OCI-LY3 (cell line): ENCODE results near the gene MPZL1.
"Not testable (repeated sequence)": the region's sequence is repeated elsewhere in the genome, so short reads cannot be mapped to it uniquely, and the experiment has no call there.

ENCODE experiments used
- H2AFZ ChIP-seq: fragments of 200-600, 300-600 bp; shearing (Covaris generic); 2 replicates; pipeline ENCODE4 v1.6.0; 2014; ENCODE audit warnings: antibody characterized with exemption, low read depth, low read length
- H3K27ac ChIP-seq: fragments of 200-600, 300-600 bp; sonication (generic); 2 replicates; pipeline ENCODE4 v1.5.1; 2014; ENCODE audit warnings: mild to moderate bottlenecking, low read length, moderate library complexity, mixed read lengths
- H3K27me3 ChIP-seq: fragments of 200-600, 300-600 bp; sonication (generic); 2 replicates; pipeline ENCODE4 v1.6.1; 2014; ENCODE audit warnings: low read depth, low read length, mixed read lengths
- H3K36me3 ChIP-seq: fragments of 200-600, 300-600 bp; sonication (generic); replicated peaks from 2 replicates; pipeline ENCODE3; 2014; ENCODE audit warnings: low read depth, low read length, mixed read lengths
- H3K4me1 ChIP-seq: fragments of 300-600, 200-600 bp; sonication (generic); 2 replicates; pipeline ENCODE4 v1.6.1; 2014; ENCODE audit warnings: low read length, mixed read lengths
- H3K4me2 ChIP-seq: fragments of 200-600, 300-600 bp; sonication (generic); 2 replicates; pipeline ENCODE4 v1.6.1; 2014; ENCODE audit warnings: low read length, mixed read lengths
- H3K4me3 ChIP-seq: fragments of 300-600, 200-600 bp; sonication (generic); 2 replicates; pipeline ENCODE4 v1.5.1; 2014; ENCODE audit warnings: antibody characterized with exemption, mild to moderate bottlenecking, low read length, moderate library complexity
- H3K79me2 ChIP-seq: fragments of 300-600, 200-600 bp; shearing (Covaris generic); 2 replicates; pipeline ENCODE4 v1.6.1; 2014; ENCODE audit warnings: mild to moderate bottlenecking, low read length, mixed read lengths
- H3K9ac ChIP-seq: fragments of 300-600, 200-600 bp; shearing (Covaris generic); 2 replicates; pipeline ENCODE4 v1.6.0; 2014; ENCODE audit warnings: mild to moderate bottlenecking, low read length, moderate library complexity
- H3K9me3 ChIP-seq: fragments of 200-600, 300-600 bp; shearing (Covaris generic); 2 replicates; pipeline ENCODE4 v1.6.1; 2014; ENCODE audit warnings: low read length, mixed read lengths; ENCODE audit not compliant: insufficient read depth
- H4K20me1 ChIP-seq: fragments of 200-600, 300-600 bp; sonication (generic); 2 replicates; pipeline ENCODE4 v1.6.1; 2016; ENCODE audit warnings: low read length, mixed read lengths; ENCODE audit not compliant: insufficient read depth
- CTCF ChIP-seq: fragments of 200-600, 300-600 bp; sonication (generic); IDR thresholded peaks from 2 replicates; pipeline ENCODE4 v1.5.1; 2014; ENCODE audit warnings: antibody characterized with exemption, low read length, low read depth
- EZH2phosphoT487 ChIP-seq: fragments of 200-600 bp; shearing (Covaris generic); IDR thresholded peaks from 2 replicates; pipeline ENCODE4 v1.6.1; 2018; ENCODE audit warnings: antibody characterized with exemption, mixed run types, low read depth

The MPZL1 gene

GRCh38 chr1:167800251-167800650 lies 78.5 kb downstream of the MPZL1 start:
- Histone ChIP-seq H3K9me3 (no peaks in the 10 kb centered on the region), H3K27me3 (no peaks in the 10 kb centered on the region), H3K9ac (no peak overlapping the region), H3K36me3 (no peaks in the 10 kb centered on the region), H2AFZ (no peak overlapping the region), H3K4me2 (no peak overlapping the region), H3K4me1 (peaks cover 21% of the 10 kb centered on the region), H3K4me3 (no peak overlapping the region), H4K20me1 (no peaks in the 10 kb centered on the region), H3K27ac (no peak overlapping the region), H3K79me2 (no peaks in the 10 kb centered on the region)
- no peak for TF ChIP-seq CTCF
- TF ChIP-seq EZH2phosphoT487, result no peak

GRCh38 chr1:167802235-167802634 lies 80.5 kb downstream of the MPZL1 start:
- Histone ChIP-seq H2AFZ (no peak overlapping the region), H3K4me1 (peaks cover 21% of the 10 kb centered on the region), H3K9me3 (no peaks in the 10 kb centered on the region), H3K27ac (no peak overlapping the region), H3K79me2 (no peaks in the 10 kb centered on the region), H3K4me3 (no peak overlapping the region), H3K36me3 (no peaks in the 10 kb centered on the region), H3K27me3 (no peaks in the 10 kb centered on the region), H3K9ac (no peak overlapping the region), H4K20me1 (no peaks in the 10 kb centered on the region), H3K4me2 (no peak overlapping the region)
- TF ChIP-seq EZH2phosphoT487 (no peak), CTCF (no peak)

DNA sequence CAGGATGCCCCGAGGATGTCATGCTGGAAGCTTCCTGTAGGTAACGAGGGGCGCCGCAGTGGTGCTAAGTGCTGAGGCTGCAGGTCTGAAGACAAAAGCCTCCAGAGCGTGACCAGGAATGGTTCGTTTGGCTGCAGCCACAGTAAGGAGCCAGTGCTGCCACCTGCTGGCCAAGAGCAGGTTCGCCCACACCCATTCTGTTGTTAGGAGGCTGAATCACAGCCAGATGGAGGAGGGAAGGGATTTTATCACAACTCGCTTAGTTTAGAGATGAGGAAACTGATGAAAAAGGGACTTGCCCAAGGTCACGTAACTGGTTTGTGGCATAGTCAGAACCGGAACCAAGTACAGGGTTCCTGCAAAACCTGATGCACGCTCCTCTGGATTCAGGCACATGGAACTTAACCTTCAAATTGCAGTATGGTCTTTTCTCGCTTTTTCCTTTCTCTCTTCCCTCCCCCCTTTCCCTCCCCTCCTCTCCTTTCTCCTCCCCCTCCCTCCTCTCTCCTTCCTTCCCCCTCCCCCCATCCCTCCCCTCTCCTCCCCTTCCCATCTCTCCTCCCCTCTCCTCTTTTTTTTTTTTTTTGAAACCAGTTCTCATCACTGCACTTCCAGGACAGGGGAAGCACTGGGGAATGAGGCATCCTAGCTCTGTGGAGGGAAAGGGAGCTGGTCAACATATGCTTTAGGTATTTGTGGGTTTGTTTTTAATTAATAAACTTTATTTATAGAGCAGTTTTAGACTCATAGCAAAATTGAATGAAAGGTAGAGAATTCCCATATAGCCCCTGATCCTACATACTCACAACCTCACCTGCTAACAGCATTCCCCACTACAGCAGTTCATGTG lies 81.8 kb downstream of the MPZL1 start:
- Histone ChIP-seq H4K20me1 (no peaks in the 10 kb centered on the region), H3K27me3 (no peaks in the 10 kb centered on the region), H3K79me2 (no peaks in the 10 kb centered on the region), H3K9ac (peak overlapping the region; percentile 36; the same call in 1 of the 2 replicates), H3K4me3 (peak overlapping the region; percentile 68), H3K9me3 (no peaks in the 10 kb centered on the region), H3K4me1 (peaks cover 21% of the 10 kb centered on the region), H3K36me3 (no peaks in the 10 kb centered on the region), H3K4me2 (peak overlapping the region; percentile 85), H2AFZ (peak overlapping the region; percentile 67; the same call in 1 of the 2 replicates), H3K27ac (no peak overlapping the region)
- TF ChIP-seq CTCF (peak; percentile 98), EZH2phosphoT487 (no peak)

DNA sequence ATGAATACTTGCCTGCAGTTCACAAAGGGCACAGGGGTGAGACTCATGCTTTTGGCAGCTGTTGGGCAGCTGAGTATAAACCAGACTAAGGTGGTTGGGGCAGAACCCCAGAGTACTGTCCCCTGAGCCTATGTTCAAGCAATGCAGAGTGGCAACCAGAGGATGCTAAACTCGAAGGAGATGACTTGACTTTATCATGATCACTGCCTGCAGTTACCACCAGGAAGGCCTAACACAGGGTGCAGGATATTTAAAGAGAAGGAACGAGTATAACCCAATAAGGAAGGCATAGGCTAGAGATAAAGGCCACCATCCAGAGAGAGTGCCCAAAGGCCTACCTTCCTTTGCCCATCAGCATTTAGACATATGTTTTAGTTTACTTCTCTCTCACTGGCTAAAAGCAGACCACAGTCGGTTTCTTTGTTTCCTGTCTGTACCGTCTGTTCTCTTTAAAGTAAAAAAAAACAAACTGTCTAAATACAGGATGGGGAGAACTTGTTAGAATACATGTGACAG lies 83.3 kb downstream of the MPZL1 start:
- no peak overlapping the region for H2AFZ ChIP-seq
- TF ChIP-seq EZH2phosphoT487 (no peak), CTCF (no peak)
- H3K79me2 ChIP-seq, result no peaks in the 10 kb centered on the region
- H4K20me1 ChIP-seq, result no peaks in the 10 kb centered on the region
- no peaks in the 10 kb centered on the region for H3K9me3 ChIP-seq
- no peak overlapping the region for H3K27ac ChIP-seq
- H3K4me2 ChIP-seq, result no peak overlapping the region
- no peak overlapping the region for H3K9ac ChIP-seq
- no peaks in the 10 kb centered on the region for H3K27me3 ChIP-seq
- no peaks in the 10 kb centered on the region for H3K36me3 ChIP-seq
- H3K4me3 ChIP-seq, result no peak overlapping the region
- peaks cover 21% of the 10 kb centered on the region for H3K4me1 ChIP-seq

- not testable (repeated sequence) for H3K4me2 ChIP-seq, H3K27ac ChIP-seq, H3K9me3 ChIP-seq, H3K9ac ChIP-seq, H3K79me2 ChIP-seq, H3K27me3 ChIP-seq, H2AFZ ChIP-seq, H3K36me3 ChIP-seq, H4K20me1 ChIP-seq, H3K4me3 ChIP-seq
- H3K4me1 ChIP-seq, result peaks cover 21% of the 10 kb centered on the region
Observed at GRCh38 chr1:167806235-167806634, 84.5 kb downstream of the MPZL1 start.

- not testable (repeated sequence) for H3K4me3 ChIP-seq, H3K27ac ChIP-seq, H2AFZ ChIP-seq, H3K36me3 ChIP-seq, H3K4me2 ChIP-seq, H3K9ac ChIP-seq, H4K20me1 ChIP-seq, H3K79me2 ChIP-seq, H3K27me3 ChIP-seq, H3K9me3 ChIP-seq
- peaks cover 21% of the 10 kb centered on the region for H3K4me1 ChIP-seq
Observed at GRCh38 chr1:167806676-167807075, 84.9 kb downstream of the MPZL1 start.
